Measurements from ENCODE around the gene C13orf46.
"Not testable (repeated sequence)": the region's sequence is repeated elsewhere in the genome, so short reads cannot be mapped to it uniquely, and the experiment has no call there.

C13orf46 gene

GRCh38 chr13:113991676-113992179, 17.9 kb upstream of the C13orf46 start:
- no peak for DNase-seq (ENCODE audit: low spot score)

GRCh38 chr13:113991191-113991669, 17.4 kb upstream of the C13orf46 start:
- DNase-seq (ENCODE audit: low spot score): no peak

GRCh38 chr13:113990321-113990837, 16.5 kb upstream of the C13orf46 start:
- no peak for DNase-seq (ENCODE audit: low spot score)

- DNase-seq (ENCODE audit: low spot score): no peak
These were observed 15.9 kb upstream of the C13orf46 start for GRCh38 chr13:113989585-113990300.

- not testable (repeated sequence) for DNase-seq (ENCODE audit: low spot score)
These were observed 15.0 kb upstream of the C13orf46 start for GRCh38 chr13:113988859-113989258.

- no peak for DNase-seq (ENCODE audit: low spot score)
These were observed 8.4 kb upstream of the C13orf46 start for GRCh38 chr13:113982296-113982661.

GRCh38 chr13:113981611-113982295, 7.9 kb upstream of the C13orf46 start:
- DNase-seq (ENCODE audit: low spot score): no peak

- no peak for DNase-seq (ENCODE audit: low spot score)
These were observed 7.3 kb upstream of the C13orf46 start for GRCh38 chr13:113981194-113981605.

GRCh38 chr13:113980489-113981064, 6.7 kb upstream of the C13orf46 start:
- no peak for DNase-seq (ENCODE audit: low spot score)

GRCh38 chr13:113979791-113980471, 6.1 kb upstream of the C13orf46 start:
- DNase-seq (ENCODE audit: low spot score): no peak

- DNase-seq (ENCODE audit: low spot score): no peak
These were observed 5.0 kb upstream of the C13orf46 start for GRCh38 chr13:113978741-113979481.

GRCh38 chr13:113977976-113978375, 4.1 kb upstream of the C13orf46 start:
- DNase-seq (ENCODE audit: low spot score): no peak

- DNase-seq (ENCODE audit: low spot score): no peak
These were observed 3.1 kb upstream of the C13orf46 start for GRCh38 chr13:113976711-113977684.

GRCh38 chr13:113975416-113975815, 1.5 kb upstream of the C13orf46 start:
- DNase-seq (ENCODE audit: low spot score): no peak

- no peak for DNase-seq (ENCODE audit: low spot score)
These were observed 717 bp upstream of the C13orf46 start for GRCh38 chr13:113974304-113975281.

GRCh38 chr13:113972451-113973217, 1.2 kb downstream of the C13orf46 start:
- DNase-seq (ENCODE audit: low spot score): no peak

- no peak for DNase-seq (ENCODE audit: low spot score)
These were observed 2.2 kb downstream of the C13orf46 start for GRCh38 chr13:113971471-113972231.
